K562 (cell line): ENCODE data around the gene NCL. TPM values are rescaled to one million over a fixed set of nuclear protein-coding genes. Genes with fewer than 3 reads are reported as not detected.
A peak's percentile ranks its signal among the peaks of the same experiment; 100 is the strongest.

ENCODE experiments used
- ATAC-seq: fragments of 200-7000 bp; cut with Tn5 transposase; 3 replicates; pipeline ENCODE4 v1.9.1; 2020; ENCODE audit warnings: moderate library complexity
- BruUV-seq: library from RNA; stranded (reverse); fragments of 400-500 nt; replicated peaks from 2 replicates; lab custom pipeline; 2021; lab: Mats Ljungman, UMichigan
- CTCF ChIA-PET: fragments of 300-600 bp; formaldehyde crosslinking; extraction: SDS; loops from one replicate; lab custom pipeline; 2021; ENCODE audit warnings: low intra/inter-chr PET ratio; lab: Yijun Ruan, JAX
- POLR2A ChIA-PET: fragments of 300-600, 350-650 bp; sonication (Branson Sonifier 250); formaldehyde crosslinking; extraction: SDS; loops from one replicate; lab custom pipeline; 2021; ENCODE audit warnings: antibody characterized with exemption, inconsistent platforms; lab: Yijun Ruan, JAX
- DNase-seq, 4 experiments: peaks; one replicate each; pipeline versions ENCODE4 v3.0.0 to v3.0.0-alpha.2; 2011 to 2018; ENCODE audit warnings: low spot score in 3 of 4, mixed read lengths in 3 of 4; ENCODE audit errors: extremely low read depth in 1 of 4
- FAIRE-seq: peaks from 2 replicates; lab custom pipeline; 2011; peaks lifted over from hg19 to GRCh38; lab: Jason Lieb, UNC
- H2AFZ ChIP-seq: 2 replicates; pipeline ENCODE4 v1.6.0; 2011; ENCODE audit warnings: low read depth, low read length, control low read depth, inconsistent platforms
- H3K27ac ChIP-seq: fragments of 200-600 bp; 3 replicates; pipeline ENCODE4 v1.8.0; 2011; ENCODE audit warnings: low read depth, mild to moderate bottlenecking, control low read depth, inconsistent platforms, low read length, moderate library complexity, mixed read lengths; ENCODE audit errors: extremely low read depth
- H3K27me3 ChIP-seq, 2 experiments: fragments of 300-600 bp in 1 of 2; 2 replicates in 1 of 2; 3 replicates in 1 of 2; pipeline versions ENCODE4 v1.6.0 to v1.8.0; 2011; ENCODE audit warnings: inconsistent platforms in 2 of 2, low read length in 2 of 2, mild to moderate bottlenecking in 1 of 2, mixed read lengths in 1 of 2, moderate library complexity in 1 of 2; ENCODE audit not compliant: control insufficient read depth in 2 of 2, insufficient read depth in 2 of 2
- H3K36me3 ChIP-seq: fragments of 300-600 bp; 3 replicates; pipeline ENCODE4 v1.8.0; 2011; ENCODE audit warnings: mild to moderate bottlenecking, low read length, inconsistent platforms; ENCODE audit not compliant: control insufficient read depth, insufficient read depth
- H3K4me1 ChIP-seq, 2 experiments: fragments of 200-600 bp in 1 of 2; replicated peaks in 1 of 2; 2 replicates in 1 of 2; 3 replicates in 1 of 2; pipeline versions ENCODE4 v1.5.1 to v1.8.0; 2011; ENCODE audit warnings: inconsistent platforms in 2 of 2, low read length in 2 of 2, mild to moderate bottlenecking in 1 of 2, mixed read lengths in 1 of 2, moderate library complexity in 1 of 2; ENCODE audit not compliant: control insufficient read depth in 2 of 2, insufficient read depth in 2 of 2
- H3K4me2 ChIP-seq: 2 replicates; pipeline ENCODE4 v1.6.1; 2011; ENCODE audit warnings: low read length, control low read depth, inconsistent platforms, mixed read lengths; ENCODE audit not compliant: insufficient read depth
- H3K4me3 ChIP-seq: fragments of 200-600 bp; sonication (generic), shearing (Covaris generic); 2 replicates; pipeline ENCODE4 v1.5.1; 2016; ENCODE audit warnings: control low read depth, inconsistent platforms
- H3K79me2 ChIP-seq: fragments of 200-600 bp; 3 replicates; pipeline ENCODE4 v1.8.0; 2011; ENCODE audit warnings: low read length, inconsistent platforms; ENCODE audit not compliant: control insufficient read depth, insufficient read depth
- H3K9ac ChIP-seq, 2 experiments: 2 replicates each; pipeline versions ENCODE4 v1.6.0 to v1.6.1; 2011; ENCODE audit warnings: low read depth in 2 of 2, low read length in 2 of 2, control low read depth in 1 of 2, inconsistent platforms in 1 of 2, mild to moderate bottlenecking in 1 of 2, mixed read lengths in 1 of 2; ENCODE audit not compliant: insufficient read depth in 1 of 2
- H3K9me1 ChIP-seq: one replicate; pipeline ENCODE4 v1.6.0; 2011; ENCODE audit warnings: inconsistent platforms, mild to moderate bottlenecking, low read length, moderate library complexity; ENCODE audit not compliant: control insufficient read depth, insufficient read depth
- H3K9me3 ChIP-seq: replicated peaks from 2 replicates; pipeline ENCODE4 v1.5.1; 2011; ENCODE audit warnings: low read depth, low read length, inconsistent platforms; ENCODE audit not compliant: control insufficient read depth, insufficient read depth
- H4K20me1 ChIP-seq: replicated peaks from 2 replicates; pipeline ENCODE4 v1.6.1; 2011; ENCODE audit warnings: low read length, inconsistent platforms, mixed read lengths; ENCODE audit not compliant: control insufficient read depth, insufficient read depth
- CTBP1 ChIP-seq: fragments of 450-650 bp; IDR thresholded peaks from 2 replicates; pipeline ENCODE4 v1.6.1; 2016; ENCODE audit warnings: borderline replicate concordance
- PHB ChIP-seq: fragments of 250-450 bp; sonication (Bioruptor Pico); IDR thresholded peaks from 2 replicates; pipeline ENCODE4 v1.5.0; 2021
- RFX1 ChIP-seq: fragments of 450-650 bp; IDR thresholded peaks from 2 replicates; pipeline ENCODE4 v1.6.1; 2016; ENCODE audit warnings: mild to moderate bottlenecking, moderate library complexity
- SMAD2 ChIP-seq: fragments of 150-350 bp; IDR thresholded peaks from 2 replicates; pipeline ENCODE4 v1.6.1; 2014; ENCODE audit warnings: low read depth, mild to moderate bottlenecking, low read length
- TBP ChIP-seq: optimal IDR thresholded peaks from 2 replicates; pipeline ENCODE3; 2011; ENCODE audit warnings: low read depth, low read length, improper control_type of control experiment
- THRA ChIP-seq: fragments of 450-650 bp; IDR thresholded peaks from 2 replicates; pipeline ENCODE4 v1.6.1; 2017; ENCODE audit warnings: mild to moderate bottlenecking, moderate library complexity
- ZNF121 ChIP-seq: sonication (generic); formaldehyde crosslinking; conservative IDR thresholded peaks from 2 replicates; pipeline ENCODE4 v1.8.0; 2022; ENCODE audit warnings: missing genetic modification reagents
- ZNF197 ChIP-seq: fragments of 200-800 bp; sonication (Bioruptor generic); IDR thresholded peaks from 2 replicates; pipeline ENCODE4 v1.6.1; 2016; ENCODE audit warnings: low read depth, missing genetic modification characterization, missing compliant biosample characterization
- ZNF589 ChIP-seq: fragments of 200-800 bp; sonication (Bioruptor generic); IDR thresholded peaks from 2 replicates; pipeline ENCODE4 v1.6.1; 2016; ENCODE audit warnings: low read depth, missing genetic modification characterization, missing compliant biosample characterization
- whole genome bisulfite sequencing: fragments of 100-300 bp; shearing (Covaris generic); methylation state at CpG from one replicate; pipeline ENCODE4 v1.1.6; 2016; ENCODE audit warnings: low coverage, mixed read lengths; ENCODE audit not compliant: insufficient coverage; ENCODE audit errors: missing lambda C conversion rate; 5-methylcytosine and 5-hydroxymethylcytosine counted together
- in situ Hi-C: fragments of 300-500 bp; cut with MboI; formaldehyde crosslinking; loops from 4 replicates; pipeline ENCODE4 v1.15.0; 2018; ENCODE audit warnings: inconsistent platforms, mixed read lengths
- intact Hi-C: fragments of 100-400 bp; cut with micrococcal nuclease; formaldehyde crosslinking; loops from 2 replicates; pipeline ENCODE4 v1.14.2; 2022
- polyA plus RNA-seq, 8 experiments: library from polyadenylated mRNA; depleted of rRNA in 4 of 8; stranded (reverse) in 5 of 8; unstranded in 3 of 8; fragments of >200 nt; fragmentation: Nextera tagmentation in 2 of 8; fragmentation: Illumina TruSeq in 1 of 8; extraction: Ambion mirVana in 2 of 8; extraction: Trizol in 1 of 8; gene quantifications; 2 replicates each; pipeline versions ENCODE4 v1.2.1 to v1.2.3, GENCODE V29; 2011 to 2014; ENCODE audit warnings: inconsistent platforms in 1 of 8, missing spikeins in 1 of 8
- total RNA-seq, 7 experiments: library from RNA; depleted of rRNA in 6 of 7; stranded (reverse); fragments of >200 nt in 6 of 7; fragmentation: Illumina TruSeq in 2 of 7; extraction: Trizol in 2 of 7; gene quantifications; 2 replicates each; pipeline versions ENCODE4 v1.2.1 to v1.2.3, GENCODE V29; 2011 to 2021; ENCODE audit warnings: low replicate concordance in 1 of 7
- TF ChIP-seq, protein P1 (sequence below): IDR thresholded peaks from 2 replicates; pipeline ENCODE4 v1.6.1; 2016; ENCODE audit warnings: missing genetic modification characterization, missing compliant biosample characterization

The NCL gene
- total and polyA plus RNA-seq, 9 of the 15 experiments (the other 6 are each of a cell fraction or from before 2014, with no cell fraction given), result 80.9 to 732 (median 361) TPM

DNA sequence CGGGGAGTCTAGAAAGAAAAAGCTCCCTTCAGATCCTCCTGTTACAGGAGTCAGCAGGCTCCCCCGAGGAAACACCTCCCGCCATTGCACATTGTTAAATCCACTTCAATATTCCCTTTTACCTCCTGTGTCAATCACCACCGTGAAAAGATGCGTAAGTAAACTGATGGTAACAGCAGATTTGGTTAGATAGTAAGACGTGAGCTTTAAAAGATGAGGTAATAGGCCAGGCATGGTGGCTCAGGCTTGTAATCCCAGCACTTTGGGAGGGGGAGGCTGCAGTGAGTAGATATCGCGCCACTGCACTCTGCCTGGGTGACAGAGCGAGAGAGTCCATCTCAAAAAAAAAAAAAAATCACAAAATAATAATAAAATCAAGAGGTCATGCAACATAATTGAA, 15.2 kb upstream of the NCL start (continued):
- TF ChIP-seq, protein P1, sequence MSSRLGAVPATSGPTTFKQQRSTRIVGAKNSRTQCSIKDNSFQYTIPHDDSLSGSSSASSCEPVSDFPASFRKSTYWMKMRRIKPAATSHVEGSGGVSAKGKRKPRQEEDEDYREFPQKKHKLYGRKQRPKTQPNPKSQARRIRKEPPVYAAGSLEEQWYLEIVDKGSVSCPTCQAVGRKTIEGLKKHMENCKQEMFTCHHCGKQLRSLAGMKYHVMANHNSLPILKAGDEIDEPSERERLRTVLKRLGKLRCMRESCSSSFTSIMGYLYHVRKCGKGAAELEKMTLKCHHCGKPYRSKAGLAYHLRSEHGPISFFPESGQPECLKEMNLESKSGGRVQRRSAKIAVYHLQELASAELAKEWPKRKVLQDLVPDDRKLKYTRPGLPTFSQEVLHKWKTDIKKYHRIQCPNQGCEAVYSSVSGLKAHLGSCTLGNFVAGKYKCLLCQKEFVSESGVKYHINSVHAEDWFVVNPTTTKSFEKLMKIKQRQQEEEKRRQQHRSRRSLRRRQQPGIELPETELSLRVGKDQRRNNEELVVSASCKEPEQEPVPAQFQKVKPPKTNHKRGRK (tag), result no peak
- TF ChIP-seq PHB (no peak), RFX1 (no peak), TBP (no peak), ZNF197 (CRISPR knock-in tag) (no peak), ZNF589 (CRISPR knock-in tag) (no peak), CTBP1 (no peak), SMAD2 (no peak)

DNA sequence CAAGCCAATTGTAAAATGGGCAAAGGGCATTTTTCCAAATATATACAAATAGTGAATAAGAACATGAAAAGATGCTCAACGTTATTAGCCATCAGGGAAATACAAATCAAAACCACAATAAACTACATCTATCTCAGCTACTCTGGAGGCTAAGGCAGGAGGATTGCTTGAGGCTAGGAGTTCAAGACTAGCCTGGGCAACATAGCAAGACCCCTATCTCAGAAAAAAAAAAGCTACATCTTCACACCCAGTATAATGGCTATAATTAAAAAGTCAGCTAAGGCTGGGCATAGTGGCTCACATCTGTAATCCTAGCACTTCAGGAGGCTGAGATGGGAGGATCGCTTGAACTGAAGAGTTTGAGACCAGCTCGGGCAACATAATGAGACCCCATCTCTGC, 12.6 kb upstream of the NCL start:
- Histone ChIP-seq H3K9me1 (no peaks in the 10 kb centered on the region), H3K27ac (no peak overlapping the region), H2AFZ (no peak overlapping the region), H3K27me3 (no peaks in the 10 kb centered on the region), H3K9ac (no peak overlapping the region), H3K4me2 (no peak overlapping the region), H3K9me3 (no peaks in the 10 kb centered on the region), H3K79me2 (no peaks in the 10 kb centered on the region), H3K36me3 (no peaks in the 10 kb centered on the region), H3K4me1 (no peaks in the 10 kb centered on the region; a peak in 1 of 5 replicates), H4K20me1 (no peaks in the 10 kb centered on the region), H3K4me3 (no peak overlapping the region)
- intact Hi-C loops (no loop called here), in situ Hi-C loops (no loop called here)
- 20% methylated on average over 3 of the region's 3 CpGs for WGBS
- FAIRE-seq (no peak), ATAC-seq (no peak), DNase-seq (no peak)
- ChIA-PET CTCF (no interaction called here), POLR2A (interaction anchor here (1.0 to 8.3 kb wide), 2 partner anchors 11 to 25 kb away, joined by 3 to 74 read pairs; partner anchors contain the start of gene NCL)
- TF ChIP-seq ZNF121 (CRISPR knock-in tag) (peak; percentile 60), THRA (no peak)
- no TSS peak for BruUV-seq
